ENCODE data around the gene CD160. TPM values are rescaled to one million over a fixed set of nuclear protein-coding genes. Genes with fewer than 3 reads are reported as not detected.
"Not testable (repeated sequence)": the region's sequence is repeated elsewhere in the genome, so short reads cannot be mapped to it uniquely, and the experiment has no call there.

CD160 gene
- total and polyA plus RNA-seq, 8 donors: 0.42 to 3.2 (median 2.6) TPM

- intact Hi-C loops (cut with DNase I): no loop called here
- Histone ChIP-seq H3K36me3 (no peaks in the 10 kb centered on the region), H3K27me3 (no peaks in the 10 kb centered on the region), H3K4me3 (no peak overlapping the region), H3K27ac (no peak overlapping the region), H3K4me1 (no peaks in the 10 kb centered on the region), H3K9me3 (no peaks in the 10 kb centered on the region)
- no peak for DNase-seq
- no peak for ATAC-seq
- no peak for TF ChIP-seq CTCF (IDR thresholded peaks at IDR 0.05)
Observed at GRCh38 chr1:145711213-145711651, 8.1 kb upstream of the CD160 start.

- Histone ChIP-seq H3K4me1 (no peaks in the 10 kb centered on the region), H3K4me3 (no peak overlapping the region), H3K27me3 (peaks cover 0 to 3% of the 10 kb centered on the region in 2 donors), H3K36me3 (no peaks in the 10 kb centered on the region), H3K27ac (no peak overlapping the region), H3K9me3 (no peaks in the 10 kb centered on the region)
- no peak for ATAC-seq
- no peak for TF ChIP-seq CTCF (IDR thresholded peaks at IDR 0.05)
- intact Hi-C loops (cut with DNase I): no loop called here
- no peak for DNase-seq
Observed at GRCh38 chr1:145714524-145715111, 4.7 kb upstream of the CD160 start.

GRCh38 chr1:145716641-145717345 lies 2.5 kb upstream of the CD160 start:
- TF ChIP-seq CTCF (IDR thresholded peaks at IDR 0.05): no peak
- H3K4me1 ChIP-seq: peaks cover 3 to 12% of the 10 kb centered on the region in 2 donors
- H3K36me3 ChIP-seq: no peaks in the 10 kb centered on the region
- H3K9me3 ChIP-seq: no peaks in the 10 kb centered on the region
- H3K27ac ChIP-seq: no peak overlapping the region
- DNase-seq (no peak), ATAC-seq (no peak)
- H3K4me3 ChIP-seq: no peak overlapping the region
- intact Hi-C loops (cut with DNase I): no loop called here
- peaks cover 0 to 24% of the 10 kb centered on the region in 2 donors for H3K27me3 ChIP-seq

GRCh38 chr1:145717833-145718232 lies 1.5 kb upstream of the CD160 start:
- peaks cover 0 to 31% of the 10 kb centered on the region in 2 donors for H3K27me3 ChIP-seq
- H3K36me3 ChIP-seq: no peaks in the 10 kb centered on the region
- ATAC-seq (no peak), DNase-seq (no peak)
- intact Hi-C loops (cut with DNase I): no loop called here
- H3K9me3 ChIP-seq: no peaks in the 10 kb centered on the region
- H3K4me1 ChIP-seq: peaks cover 3 to 12% of the 10 kb centered on the region in 2 donors
- no peak overlapping the region for H3K4me3 ChIP-seq
- no peak for TF ChIP-seq CTCF (IDR thresholded peaks at IDR 0.05)
- H3K27ac ChIP-seq: no peak overlapping the region

GRCh38 chr1:145718465-145718864 lies 834 bp upstream of the CD160 start:
- DNase-seq; H3K4me3 ChIP-seq; H3K27ac ChIP-seq; ATAC-seq; H3K9me3 ChIP-seq; H3K36me3 ChIP-seq; intact Hi-C loops (cut with DNase I): not testable (repeated sequence)
- Histone ChIP-seq H3K27me3 (peaks cover 0 to 31% of the 10 kb centered on the region in 2 donors), H3K4me1 (peaks cover 3 to 12% of the 10 kb centered on the region in 2 donors)

Measured in left lung (tissue), 10 donors.